B cell (primary cell): ENCODE data around the gene RABEP2. TPM values are rescaled to one million over a fixed set of nuclear protein-coding genes. Genes with fewer than 3 reads are reported as not detected.

Source experiments
- ATAC-seq: fragments of 200-7000 bp; cut with Tn5 transposase; one replicate; pipeline ENCODE4 v1.10.0; 2021; ENCODE audit warnings: low read depth, mild to moderate bottlenecking, moderate number of reproducible peaks, moderate library complexity
- CTCF ChIA-PET: fragments of 350-600 bp; sonication (Branson Sonifier 250); formaldehyde crosslinking; loops from one replicate; lab custom pipeline; 2021; ENCODE audit warnings: antibody characterized with exemption, inconsistent platforms; lab: Charles Lee
- POLR2A ChIA-PET: fragments of 350-600 bp; sonication (Branson Sonifier 250); formaldehyde crosslinking; loops from one replicate; lab custom pipeline; 2021; ENCODE audit warnings: antibody characterized with exemption; lab: Charles Lee
- DNase-seq: peaks from one replicate; pipeline ENCODE4 v3.0.0; 2013
- H2AFZ ChIP-seq: 2 replicates; pipeline ENCODE4 v1.6.1; 2012; ENCODE audit warnings: mild to moderate bottlenecking, low read depth, low read length; ENCODE audit not compliant: insufficient read depth, poor library complexity, severe bottlenecking
- H3K27ac ChIP-seq, 2 donors: 1 replicate in 1 of 2; 2 replicates in 1 of 2; pipeline ENCODE4 v1.5.1; 2012 to 2013; ENCODE audit warnings: low read length in 2 of 2, mild to moderate bottlenecking in 2 of 2, moderate library complexity in 1 of 2
- H3K27me3 ChIP-seq, 4 experiments: fragments of 200-600 bp in 1 of 4; sonication (generic) in 1 of 4; replicated peaks in 1 of 4; 1 replicate in 2 of 4; 2 replicates in 2 of 4; pipeline versions ENCODE4 v1.6.1 to v1.7.0; 2013 to 2016; ENCODE audit warnings: low read length in 3 of 4, mild to moderate bottlenecking in 2 of 4, mixed read lengths in 1 of 4, moderate library complexity in 1 of 4; ENCODE audit not compliant: insufficient read depth in 4 of 4, control insufficient read depth in 3 of 4; ENCODE audit errors: control extremely low read depth in 1 of 4
- H3K36me3 ChIP-seq, 2 experiments: replicated peaks in 1 of 2; 1 replicate in 1 of 2; 2 replicates in 1 of 2; pipeline versions ENCODE4 v1.6.1 to v1.7.1; 2013; ENCODE audit warnings: low read length in 1 of 2; ENCODE audit not compliant: insufficient read depth in 2 of 2, control insufficient read depth in 1 of 2; ENCODE audit errors: control extremely low read depth in 1 of 2, extremely low read depth in 1 of 2
- H3K4me1 ChIP-seq, 2 donors: fragments of 200-600 bp in 1 of 2; sonication (generic) in 1 of 2; 1 replicate in 1 of 2; 2 replicates in 1 of 2; pipeline versions ENCODE4 v1.5.1 to v1.6.1; 2013 to 2017; ENCODE audit warnings: low read length in 2 of 2; ENCODE audit not compliant: control insufficient read depth in 2 of 2, insufficient read depth in 2 of 2
- H3K4me2 ChIP-seq: replicated peaks from 2 replicates; pipeline ENCODE3; 2012; ENCODE audit warnings: mild to moderate bottlenecking, low read depth, low read length; ENCODE audit not compliant: poor library complexity, severe bottlenecking
- H3K4me3 ChIP-seq, 5 experiments: fragments of 200-600 bp in 1 of 5; sonication (generic) in 1 of 5; 1 replicate in 3 of 5; 2 replicates in 2 of 5; pipeline versions ENCODE4 v1.5.1 to v1.7.0; 2011 to 2016; ENCODE audit warnings: low read length in 4 of 5, mild to moderate bottlenecking in 4 of 5, low read depth in 2 of 5, control low read depth in 1 of 5, moderate library complexity in 1 of 5; ENCODE audit not compliant: insufficient read depth in 1 of 5; ENCODE audit errors: control extremely low read depth in 1 of 5, extremely low read depth in 1 of 5
- H3K79me2 ChIP-seq: fragments of 200-600 bp; sonication (generic); one replicate; pipeline ENCODE4 v1.6.0; 2016; ENCODE audit warnings: low read length; ENCODE audit not compliant: control insufficient read depth, insufficient read depth
- H3K9ac ChIP-seq: fragments of 200-600 bp; sonication (generic); 2 replicates; pipeline ENCODE4 v1.6.1; 2017; ENCODE audit warnings: mild to moderate bottlenecking, low read length, moderate library complexity
- H3K9me3 ChIP-seq, 3 donors: one replicate each; pipeline versions ENCODE4 v1.6.1 to v1.7.1; 2013; ENCODE audit warnings: low read length in 2 of 3; ENCODE audit not compliant: control insufficient read depth in 2 of 3, insufficient read depth in 1 of 3; ENCODE audit errors: control extremely low read depth in 1 of 3
- H4K20me1 ChIP-seq: 2 replicates; pipeline ENCODE4 v1.6.0; 2012; ENCODE audit warnings: mild to moderate bottlenecking, low read length; ENCODE audit not compliant: insufficient read depth, control insufficient read depth, poor library complexity, severe bottlenecking
- H3K27ac Mint-ChIP-seq: one replicate; pipeline ENCODE4 v1.8.0; 2021; ENCODE audit warnings: mixed read lengths
- H3K27me3 Mint-ChIP-seq: one replicate; pipeline ENCODE4 v1.8.0; 2021; ENCODE audit warnings: mixed read lengths
- H3K4me1 Mint-ChIP-seq: one replicate; pipeline ENCODE4 v1.8.0; 2021; ENCODE audit warnings: mixed read lengths
- H3K4me3 Mint-ChIP-seq: one replicate; pipeline ENCODE4 v1.8.0; 2021; ENCODE audit warnings: mixed read lengths
- H3K9me3 Mint-ChIP-seq: one replicate; pipeline ENCODE4 v1.8.0; 2022; ENCODE audit warnings: mixed read lengths; ENCODE audit not compliant: insufficient read depth
- EZH2 ChIP-seq: IDR thresholded peaks from 2 replicates; pipeline ENCODE4 v1.6.1; 2012; ENCODE audit warnings: borderline replicate concordance, low read depth, mild to moderate bottlenecking, moderate library complexity, low read length; ENCODE audit not compliant: insufficient read depth, poor library complexity, severe bottlenecking
- WGBS: methylation state at CpG from one replicate; pipeline ENCODE4 v1.1.5; 2013; ENCODE audit warnings: missing lambda C conversion rate; ENCODE audit not compliant: insufficient coverage; 5-methylcytosine and 5-hydroxymethylcytosine counted together
- intact Hi-C: fragments of 100-400 bp; cut with micrococcal nuclease; formaldehyde crosslinking; loops from one replicate; pipeline ENCODE4 v1.10.0; 2022
- polyA plus RNA-seq: library from polyadenylated mRNA; depleted of rRNA; stranded (reverse); fragments of >200 nt; gene quantifications from 2 replicates; pipeline ENCODE4 v1.2.3, GENCODE V29; 2012
- total RNA-seq, 2 donors: library from RNA; stranded (reverse); fragments of 120-200 nt in 1 of 2; gene quantifications; 1 replicate in 1 of 2; 2 replicates in 1 of 2; pipeline versions ENCODE4 v1.2.3 to v1.2.4, GENCODE V29; 2013 to 2022
- TF ChIP-seq, protein P1 (sequence below): fragments of 200-600 bp; IDR thresholded peaks from one replicate; pipeline ENCODE4 v1.8.0; 2022; ENCODE audit warnings: antibody characterized with exemption, mild to moderate bottlenecking

Gene RABEP2
- total and polyA plus RNA-seq, 2 donors (not counting 1 experiment from before 2014, with no cell fraction given): 136 to 178 TPM

DNA sequence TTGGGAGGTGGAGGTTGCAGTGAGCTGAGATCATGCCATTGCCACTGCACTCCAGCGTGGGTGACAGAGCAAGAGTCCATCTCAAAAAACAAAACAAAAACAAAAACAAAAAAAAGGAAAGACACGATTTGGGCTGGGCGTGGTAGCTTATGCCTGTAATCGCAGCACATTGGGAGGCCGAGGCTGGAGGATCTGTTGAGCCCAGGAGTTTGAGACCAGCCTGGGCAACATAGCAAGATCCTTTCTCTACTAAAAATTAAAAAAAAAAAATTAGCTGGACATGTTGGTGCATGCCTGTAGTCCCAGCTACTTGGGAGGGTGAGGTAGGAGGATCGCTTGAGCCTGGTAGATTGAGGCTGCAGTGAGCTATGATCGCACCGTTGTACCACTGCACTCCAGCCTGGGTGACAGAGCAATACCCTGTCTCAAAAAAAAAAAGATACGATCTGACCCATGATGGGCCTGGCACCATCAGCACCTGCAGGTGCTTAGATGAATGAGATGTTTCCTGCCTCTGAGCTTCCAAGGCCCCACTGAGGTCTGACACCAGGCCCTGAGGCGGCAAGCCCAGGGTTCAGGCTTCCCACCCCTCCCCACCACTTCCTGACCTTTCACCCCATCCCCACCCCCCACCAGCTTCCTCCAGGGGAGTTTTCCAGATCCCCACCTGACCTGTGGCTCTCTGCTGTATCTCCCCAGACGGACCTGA is 25.0 kb downstream of the RABEP2 start:
- no peak for ATAC-seq
- H2AFZ ChIP-seq: no peak overlapping the region

DNA sequence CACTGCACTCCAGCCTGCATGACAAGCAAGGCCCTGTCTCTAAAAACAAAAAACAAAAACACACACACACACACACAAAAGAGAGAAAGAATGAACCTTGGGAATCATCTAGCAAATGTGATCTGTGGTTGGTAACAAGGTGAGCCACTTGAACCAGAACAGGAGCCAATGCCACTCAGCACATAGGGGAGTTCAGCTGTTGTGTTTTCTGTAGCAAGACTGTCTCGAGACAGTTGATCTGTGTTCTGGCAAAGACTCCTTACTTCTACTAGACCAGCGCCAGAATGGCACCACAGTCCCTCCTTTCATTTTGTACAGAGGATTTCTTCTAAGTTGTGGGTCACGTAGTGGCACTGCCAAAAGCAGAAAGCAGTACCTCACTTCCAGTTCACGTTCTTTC is 26.1 kb downstream of the RABEP2 start:
- Histone ChIP-seq H3K27me3 (no peaks in the 10 kb centered on the region), H3K4me1 (peaks cover 12 to 16% of the 10 kb centered on the region in 2 donors), H3K9me3 (no peaks in the 10 kb centered on the region), H3K9ac (no peak overlapping the region), H3K79me2 (no peaks in the 10 kb centered on the region), H2AFZ (no peak overlapping the region), H4K20me1 (no peaks in the 10 kb centered on the region), H3K4me3 (no peak overlapping the region), H3K4me2 (no peak overlapping the region), H3K36me3 (peaks cover 2 to 6% of the 10 kb centered on the region in 2 experiments), H3K27ac (no peak overlapping the region)
- Mint-ChIP-seq H3K9me3 (no peaks in the 10 kb centered on the region), H3K4me1 (peaks cover 15% of the 10 kb centered on the region), H3K27me3 (no peaks in the 10 kb centered on the region), H3K27ac (no peak overlapping the region), H3K4me3 (no peak overlapping the region)
- CTCF ChIA-PET: interaction anchor here (0.6 to 2.8 kb wide), 2 partner anchors 46 to 382 kb away, joined by 3 to 8 read pairs; no protein-coding TSS in a partner anchor
- 100% methylated on average over 2 of the region's 4 CpGs for WGBS
- DNase-seq (no peak), ATAC-seq (no peak)
- no peak for TF ChIP-seq EZH2
- TF ChIP-seq, protein P1, sequence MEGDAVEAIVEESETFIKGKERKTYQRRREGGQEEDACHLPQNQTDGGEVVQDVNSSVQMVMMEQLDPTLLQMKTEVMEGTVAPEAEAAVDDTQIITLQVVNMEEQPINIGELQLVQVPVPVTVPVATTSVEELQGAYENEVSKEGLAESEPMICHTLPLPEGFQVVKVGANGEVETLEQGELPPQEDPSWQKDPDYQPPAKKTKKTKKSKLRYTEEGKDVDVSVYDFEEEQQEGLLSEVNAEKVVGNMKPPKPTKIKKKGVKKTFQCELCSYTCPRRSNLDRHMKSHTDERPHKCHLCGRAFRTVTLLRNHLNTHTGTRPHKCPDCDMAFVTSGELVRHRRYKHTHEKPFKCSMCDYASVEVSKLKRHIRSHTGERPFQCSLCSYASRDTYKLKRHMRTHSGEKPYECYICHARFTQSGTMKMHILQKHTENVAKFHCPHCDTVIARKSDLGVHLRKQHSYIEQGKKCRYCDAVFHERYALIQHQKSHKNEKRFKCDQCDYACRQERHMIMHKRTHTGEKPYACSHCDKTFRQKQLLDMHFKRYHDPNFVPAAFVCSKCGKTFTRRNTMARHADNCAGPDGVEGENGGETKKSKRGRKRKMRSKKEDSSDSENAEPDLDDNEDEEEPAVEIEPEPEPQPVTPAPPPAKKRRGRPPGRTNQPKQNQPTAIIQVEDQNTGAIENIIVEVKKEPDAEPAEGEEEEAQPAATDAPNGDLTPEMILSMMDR: no peak
- intact Hi-C loops: no loop called here
- POLR2A ChIA-PET: no interaction called here

More for the DNA sequence above, 25.0 kb downstream of the RABEP2 start:
- no peak overlapping the region for H3K4me2 ChIP-seq
- H3K27me3 ChIP-seq: no peaks in the 10 kb centered on the region
- H3K4me3 ChIP-seq: no peak overlapping the region
- H3K27ac ChIP-seq: no peak overlapping the region
- 98% methylated on average over 5 of the region's 11 CpGs for WGBS
- Mint-ChIP-seq H3K4me1 (peaks cover 19% of the 10 kb centered on the region), H3K9me3 (no peaks in the 10 kb centered on the region), H3K27ac (peak overlapping the region; percentile 37), H3K27me3 (no peaks in the 10 kb centered on the region), H3K4me3 (no peak overlapping the region)
- DNase-seq: no peak
- TF ChIP-seq, protein P1: no peak
- TF ChIP-seq EZH2: no peak
- ChIA-PET CTCF (interaction anchor here (0.9 to 2.8 kb wide), 2 partner anchors 29 to 45 kb away, joined by 3 to 8 read pairs; no protein-coding TSS in a partner anchor), POLR2A (no interaction called here)
- no peaks in the 10 kb centered on the region for H3K9me3 ChIP-seq
- H3K36me3 ChIP-seq: peaks cover 2 to 16% of the 10 kb centered on the region in 2 experiments
- H3K4me1 ChIP-seq: peaks cover 12 to 16% of the 10 kb centered on the region in 2 donors
- H3K9ac ChIP-seq: no peak overlapping the region
- H3K79me2 ChIP-seq: no peaks in the 10 kb centered on the region
- intact Hi-C loops: no loop called here
- H4K20me1 ChIP-seq: peaks cover 10% of the 10 kb centered on the region
